SK-N-SH treated with all-trans-retinoic acid at 6 μM for 48 hours (cell line): ENCODE data around the gene ARMH4.

Experiments used
- ATAC-seq: fragments of 200-7000 bp; cut with Tn5 transposase; 3 replicates; pipeline ENCODE4 v1.9.1; 2020; ENCODE audit warnings: mild to moderate bottlenecking, moderate library complexity
- ARNTL ChIP-seq: fragments of 450-650 bp; formaldehyde crosslinking; IDR thresholded peaks from 2 replicates; pipeline ENCODE4 v1.5.0; 2020; ENCODE audit warnings: low read depth, mild to moderate bottlenecking, moderate library complexity, borderline replicate concordance
- BACH2 ChIP-seq: fragments of 250-450 bp; sonication (Bioruptor Pico); IDR thresholded peaks from 2 replicates; pipeline ENCODE4 v1.9.0; 2021; ENCODE audit warnings: mild to moderate bottlenecking, borderline replicate concordance
- ESRRG ChIP-seq: fragments of 250-450 bp; sonication (Bioruptor Pico); IDR thresholded peaks from 2 replicates; pipeline ENCODE4 v1.6.1; 2021; ENCODE audit warnings: mild to moderate bottlenecking
- GLIS3 ChIP-seq: fragments of 250-450 bp; sonication (Bioruptor Pico); IDR thresholded peaks from 2 replicates; pipeline ENCODE4 v1.5.0; 2020; ENCODE audit warnings: mild to moderate bottlenecking, moderate library complexity
- ISL1 ChIP-seq: fragments of 250-450 bp; sonication (Bioruptor Pico); IDR thresholded peaks from 2 replicates; pipeline ENCODE4 v2.1.2; 2022; ENCODE audit warnings: mild to moderate bottlenecking, moderate library complexity
- POU6F1 ChIP-seq: fragments of 250-450 bp; sonication (Bioruptor Pico); IDR thresholded peaks from 2 replicates; pipeline ENCODE4 v1.8.0; 2021; ENCODE audit warnings: low read depth, mild to moderate bottlenecking, moderate library complexity, borderline replicate concordance
- RARB ChIP-seq: fragments of 250-450 bp; sonication (Bioruptor Pico); IDR thresholded peaks from 2 replicates; pipeline ENCODE4 v1.8.0; 2021; ENCODE audit warnings: mild to moderate bottlenecking, moderate library complexity
- SNAI2 ChIP-seq: fragments of 250-450 bp; sonication (Bioruptor Pico); IDR thresholded peaks from 2 replicates; pipeline ENCODE4 v1.5.0; 2020; ENCODE audit warnings: mild to moderate bottlenecking, moderate library complexity
- TCF4 ChIP-seq: fragments of 250-450 bp; sonication (Bioruptor Pico); IDR thresholded peaks from 2 replicates; pipeline ENCODE4 v1.8.0; 2021; ENCODE audit warnings: mild to moderate bottlenecking, moderate library complexity, borderline replicate concordance
- ZC3H10 ChIP-seq: fragments of 250-450 bp; sonication (Bioruptor Pico); IDR thresholded peaks from 2 replicates; pipeline ENCODE4 v1.5.1; 2021; ENCODE audit warnings: mild to moderate bottlenecking, moderate library complexity
- ZFP30 ChIP-seq: fragments of 450-650 bp; formaldehyde crosslinking; IDR thresholded peaks from 2 replicates; pipeline ENCODE4 v1.5.0; 2022; ENCODE audit warnings: mild to moderate bottlenecking, moderate library complexity
- ZNF565 ChIP-seq: fragments of 450-650 bp; formaldehyde crosslinking; conservative IDR thresholded peaks from 2 replicates; pipeline ENCODE4 v1.5.0; 2020; ENCODE audit warnings: low read depth, mild to moderate bottlenecking, moderate library complexity
- ZNF70 ChIP-seq: fragments of 450-650 bp; formaldehyde crosslinking; IDR thresholded peaks from 2 replicates; pipeline ENCODE4 v1.5.0; 2020; ENCODE audit warnings: mild to moderate bottlenecking, moderate library complexity
- TF ChIP-seq, protein P1 (sequence below): fragments of 250-450 bp; sonication (Bioruptor Pico); IDR thresholded peaks from 2 replicates; pipeline ENCODE4 v1.5.0; 2020; ENCODE audit warnings: mild to moderate bottlenecking, moderate library complexity
- TF ChIP-seq, protein P2 (sequence below): fragments of 250-450 bp; sonication (Bioruptor Pico); IDR thresholded peaks from 2 replicates; pipeline ENCODE4 v1.8.0; 2020; ENCODE audit warnings: mild to moderate bottlenecking, moderate library complexity, borderline replicate concordance
- TF ChIP-seq, protein P3 (sequence below): fragments of 250-450 bp; sonication (Bioruptor Pico); IDR thresholded peaks from 2 replicates; pipeline ENCODE4 v1.5.1; 2021; ENCODE audit warnings: mild to moderate bottlenecking, moderate library complexity

The ARMH4 gene

GRCh38 chr14:57981817-57982560 is 170.0 kb downstream of the ARMH4 start:
- no peak for ATAC-seq
- TF ChIP-seq, protein P1, sequence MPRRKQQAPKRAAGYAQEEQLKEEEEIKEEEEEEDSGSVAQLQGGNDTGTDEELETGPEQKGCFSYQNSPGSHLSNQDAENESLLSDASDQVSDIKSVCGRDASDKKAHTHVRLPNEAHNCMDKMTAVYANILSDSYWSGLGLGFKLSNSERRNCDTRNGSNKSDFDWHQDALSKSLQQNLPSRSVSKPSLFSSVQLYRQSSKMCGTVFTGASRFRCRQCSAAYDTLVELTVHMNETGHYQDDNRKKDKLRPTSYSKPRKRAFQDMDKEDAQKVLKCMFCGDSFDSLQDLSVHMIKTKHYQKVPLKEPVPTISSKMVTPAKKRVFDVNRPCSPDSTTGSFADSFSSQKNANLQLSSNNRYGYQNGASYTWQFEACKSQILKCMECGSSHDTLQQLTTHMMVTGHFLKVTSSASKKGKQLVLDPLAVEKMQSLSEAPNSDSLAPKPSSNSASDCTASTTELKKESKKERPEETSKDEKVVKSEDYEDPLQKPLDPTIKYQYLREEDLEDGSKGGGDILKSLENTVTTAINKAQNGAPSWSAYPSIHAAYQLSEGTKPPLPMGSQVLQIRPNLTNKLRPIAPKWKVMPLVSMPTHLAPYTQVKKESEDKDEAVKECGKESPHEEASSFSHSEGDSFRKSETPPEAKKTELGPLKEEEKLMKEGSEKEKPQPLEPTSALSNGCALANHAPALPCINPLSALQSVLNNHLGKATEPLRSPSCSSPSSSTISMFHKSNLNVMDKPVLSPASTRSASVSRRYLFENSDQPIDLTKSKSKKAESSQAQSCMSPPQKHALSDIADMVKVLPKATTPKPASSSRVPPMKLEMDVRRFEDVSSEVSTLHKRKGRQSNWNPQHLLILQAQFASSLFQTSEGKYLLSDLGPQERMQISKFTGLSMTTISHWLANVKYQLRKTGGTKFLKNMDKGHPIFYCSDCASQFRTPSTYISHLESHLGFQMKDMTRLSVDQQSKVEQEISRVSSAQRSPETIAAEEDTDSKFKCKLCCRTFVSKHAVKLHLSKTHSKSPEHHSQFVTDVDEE (CRISPR knock-in tag) = no peak
- TF ChIP-seq, protein P2, sequence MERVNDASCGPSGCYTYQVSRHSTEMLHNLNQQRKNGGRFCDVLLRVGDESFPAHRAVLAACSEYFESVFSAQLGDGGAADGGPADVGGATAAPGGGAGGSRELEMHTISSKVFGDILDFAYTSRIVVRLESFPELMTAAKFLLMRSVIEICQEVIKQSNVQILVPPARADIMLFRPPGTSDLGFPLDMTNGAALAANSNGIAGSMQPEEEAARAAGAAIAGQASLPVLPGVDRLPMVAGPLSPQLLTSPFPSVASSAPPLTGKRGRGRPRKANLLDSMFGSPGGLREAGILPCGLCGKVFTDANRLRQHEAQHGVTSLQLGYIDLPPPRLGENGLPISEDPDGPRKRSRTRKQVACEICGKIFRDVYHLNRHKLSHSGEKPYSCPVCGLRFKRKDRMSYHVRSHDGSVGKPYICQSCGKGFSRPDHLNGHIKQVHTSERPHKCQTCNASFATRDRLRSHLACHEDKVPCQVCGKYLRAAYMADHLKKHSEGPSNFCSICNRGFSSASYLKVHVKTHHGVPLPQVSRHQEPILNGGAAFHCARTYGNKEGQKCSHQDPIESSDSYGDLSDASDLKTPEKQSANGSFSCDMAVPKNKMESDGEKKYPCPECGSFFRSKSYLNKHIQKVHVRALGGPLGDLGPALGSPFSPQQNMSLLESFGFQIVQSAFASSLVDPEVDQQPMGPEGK (CRISPR knock-in tag) = no peak
- TF ChIP-seq, protein P3, sequence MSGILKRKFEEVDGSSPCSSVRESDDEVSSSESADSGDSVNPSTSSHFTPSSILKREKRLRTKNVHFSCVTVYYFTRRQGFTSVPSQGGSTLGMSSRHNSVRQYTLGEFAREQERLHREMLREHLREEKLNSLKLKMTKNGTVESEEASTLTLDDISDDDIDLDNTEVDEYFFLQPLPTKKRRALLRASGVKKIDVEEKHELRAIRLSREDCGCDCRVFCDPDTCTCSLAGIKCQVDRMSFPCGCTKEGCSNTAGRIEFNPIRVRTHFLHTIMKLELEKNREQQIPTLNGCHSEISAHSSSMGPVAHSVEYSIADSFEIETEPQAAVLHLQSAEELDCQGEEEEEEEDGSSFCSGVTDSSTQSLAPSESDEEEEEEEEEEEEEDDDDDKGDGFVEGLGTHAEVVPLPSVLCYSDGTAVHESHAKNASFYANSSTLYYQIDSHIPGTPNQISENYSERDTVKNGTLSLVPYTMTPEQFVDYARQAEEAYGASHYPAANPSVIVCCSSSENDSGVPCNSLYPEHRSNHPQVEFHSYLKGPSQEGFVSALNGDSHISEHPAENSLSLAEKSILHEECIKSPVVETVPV (CRISPR knock-in tag) = no peak
- TF ChIP-seq ISL1 (CRISPR knock-in tag) (no peak), BACH2 (no peak), GLIS3 (no peak), ZFP30 (CRISPR knock-in tag) (no peak)
- TF ChIP-seq, all 23 proteins: peak for 0

GRCh38 chr14:57979376-57980048 is 172.5 kb downstream of the ARMH4 start:
- TF ChIP-seq ISL1 (CRISPR knock-in tag) (no peak), ZNF565 (CRISPR knock-in tag) (no peak), ARNTL (CRISPR knock-in tag) (no peak)
- TF ChIP-seq, protein P1 (CRISPR knock-in tag) = no peak
- ATAC-seq = no peak

DNA sequence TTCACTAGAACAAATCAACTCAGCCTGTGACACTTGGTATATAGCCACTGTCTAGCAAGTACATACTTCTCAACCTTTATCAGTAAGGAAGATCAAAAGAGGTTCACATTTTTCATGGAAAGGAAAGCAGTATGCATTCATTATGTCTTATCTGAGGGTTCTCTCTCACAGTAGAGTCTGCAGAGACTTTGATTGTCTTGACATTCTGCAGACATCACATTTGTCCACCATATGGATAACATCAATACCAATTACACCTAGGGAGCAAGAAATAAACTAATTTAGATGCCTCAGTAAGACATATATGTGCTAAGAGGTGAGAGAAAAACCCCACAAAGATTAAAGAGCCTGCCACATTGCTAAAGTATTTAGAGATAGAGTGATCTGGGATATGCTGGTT is 175.3 kb downstream of the ARMH4 start:
- ATAC-seq = no peak

More for the DNA sequence above, 175.3 kb downstream of the ARMH4 start:
- TF ChIP-seq, protein P3 (CRISPR knock-in tag) = no peak
- TF ChIP-seq RARB (CRISPR knock-in tag) (no peak), SNAI2 (CRISPR knock-in tag) (no peak), ZC3H10 (no peak), BACH2 (no peak), POU6F1 (CRISPR knock-in tag) (no peak), ZNF70 (no peak), GLIS3 (no peak), ARNTL (CRISPR knock-in tag) (no peak), ESRRG (CRISPR knock-in tag) (no peak), TCF4 (CRISPR knock-in tag) (no peak), ZFP30 (CRISPR knock-in tag) (no peak)
